H1 (cell line): ENCODE data around the gene SLX4IP.

ENCODE experiments used
- EP300 ChIP-seq, 2 experiments: IDR thresholded peaks; 1 replicate in 1 of 2; 2 replicates in 1 of 2; pipeline ENCODE4 v1.6.1; 2011 to 2012; ENCODE audit warnings: low read depth in 2 of 2, low read length in 2 of 2, mild to moderate bottlenecking in 2 of 2, borderline replicate concordance in 1 of 2, inconsistent platforms in 1 of 2, moderate library complexity in 1 of 2
- FOSL1 ChIP-seq: IDR thresholded peaks from 2 replicates; pipeline ENCODE4 v1.6.1; 2011; ENCODE audit warnings: mild to moderate bottlenecking, low read depth, low read length, moderate library complexity; ENCODE audit not compliant: insufficient read depth
- HDAC2 ChIP-seq, 2 experiments: fragments of 300-600 bp in 1 of 2; sonication (generic) in 1 of 2; IDR thresholded peaks; 2 replicates each; pipeline ENCODE4 v1.6.1; 2011 to 2012; ENCODE audit warnings: low read depth in 2 of 2, low read length in 2 of 2, mild to moderate bottlenecking in 2 of 2, moderate library complexity in 2 of 2, borderline replicate concordance in 1 of 2, inconsistent platforms in 1 of 2
- JUN ChIP-seq: IDR thresholded peaks from 2 replicates; pipeline ENCODE4 v1.6.1; 2011; ENCODE audit warnings: low read depth, mild to moderate bottlenecking, improper control_type of control experiment, low read length
- POLR2A ChIP-seq, 2 experiments: IDR thresholded peaks; 1 replicate in 1 of 2; 2 replicates in 1 of 2; pipeline ENCODE4 v1.6.1; 2011; ENCODE audit warnings: low read depth in 2 of 2, low read length in 2 of 2, mild to moderate bottlenecking in 2 of 2; ENCODE audit errors: control extremely low read depth in 1 of 2
- POLR2AphosphoS5 ChIP-seq: IDR thresholded peaks from 2 replicates; pipeline ENCODE4 v1.6.1; 2011; ENCODE audit warnings: low read depth, low read length
- RXRA ChIP-seq: IDR thresholded peaks from 2 replicates; pipeline ENCODE4 v1.6.1; 2011; ENCODE audit warnings: low read depth, mild to moderate bottlenecking, low read length, moderate library complexity; ENCODE audit not compliant: insufficient read depth
- SIN3A ChIP-seq, 2 experiments: IDR thresholded peaks in 1 of 2; conservative IDR thresholded peaks in 1 of 2; 2 replicates each; pipeline ENCODE4 v1.6.1; 2011 to 2012; ENCODE audit warnings: low read length in 2 of 2, improper control_type of control experiment in 1 of 2, low read depth in 1 of 2, mild to moderate bottlenecking in 1 of 2
- TAF1 ChIP-seq: IDR thresholded peaks from 2 replicates; pipeline ENCODE4 v1.6.1; 2011; ENCODE audit warnings: mild to moderate bottlenecking, low read depth, low read length
- YY1 ChIP-seq: IDR thresholded peaks from 2 replicates; pipeline ENCODE4 v1.6.1; 2011; ENCODE audit warnings: low read depth, mild to moderate bottlenecking, low read length
- TF ChIP-seq, protein P1 (sequence below), 3 experiments: IDR thresholded peaks; 1 replicate in 2 of 3; 2 replicates in 1 of 3; pipeline versions ENCODE4 v1.5.1 to v1.6.1; 2011; ENCODE audit warnings: low read length in 3 of 3, mild to moderate bottlenecking in 3 of 3, inconsistent platforms in 2 of 3, low read depth in 1 of 3, moderate library complexity in 1 of 3; ENCODE audit not compliant: insufficient read depth in 1 of 3; ENCODE audit errors: control extremely low read depth in 1 of 3
- TF ChIP-seq, protein P2 (sequence below): IDR thresholded peaks from 2 replicates; pipeline ENCODE4 v1.6.1; 2012; ENCODE audit warnings: low read length, inconsistent platforms
- TF ChIP-seq, protein P3 (sequence below): IDR thresholded peaks from 2 replicates; pipeline ENCODE4 v1.6.1; 2012; ENCODE audit warnings: inconsistent platforms

DNA sequence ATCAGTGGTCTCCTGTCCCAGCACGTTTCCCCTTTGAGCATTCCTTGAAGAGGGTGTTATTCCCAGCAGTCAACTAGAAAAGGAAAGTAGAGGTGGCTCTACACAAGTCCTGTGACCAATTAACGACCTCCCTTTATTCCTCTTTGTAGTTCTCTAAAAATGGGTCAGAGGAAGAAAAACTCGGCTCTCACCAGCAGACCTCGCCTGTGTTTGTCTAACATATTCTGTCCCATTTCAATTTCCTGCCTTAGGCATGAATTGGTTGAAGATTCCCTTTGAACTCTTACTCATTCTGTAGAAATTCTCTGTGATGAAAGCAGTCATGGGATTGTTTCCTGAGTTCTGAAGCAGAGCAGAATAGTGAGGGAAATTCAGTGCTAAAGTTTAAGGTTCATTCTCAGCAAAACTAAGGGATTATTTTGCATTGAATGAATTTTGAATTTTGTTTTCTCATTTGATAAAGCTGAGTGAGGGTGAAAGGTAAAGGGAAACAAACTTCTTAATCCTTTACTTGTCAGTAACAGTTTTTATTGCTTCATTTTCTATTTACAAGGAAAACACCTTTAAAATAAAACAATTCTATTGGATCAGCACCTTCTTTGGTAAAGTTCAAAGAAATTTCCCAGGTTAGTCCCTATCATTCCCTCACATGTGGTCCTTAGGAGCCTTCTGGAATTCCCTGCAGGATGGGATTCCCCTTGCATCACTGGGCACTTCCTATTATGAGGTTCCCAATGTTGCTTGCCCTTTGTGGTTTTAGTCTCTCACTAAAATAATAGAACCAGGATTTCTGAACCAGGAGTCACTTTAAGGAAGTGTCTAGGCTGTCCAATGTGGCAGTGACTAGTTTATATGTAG, 105.8 kb downstream of the SLX4IP start:
- TF ChIP-seq, protein P1, sequence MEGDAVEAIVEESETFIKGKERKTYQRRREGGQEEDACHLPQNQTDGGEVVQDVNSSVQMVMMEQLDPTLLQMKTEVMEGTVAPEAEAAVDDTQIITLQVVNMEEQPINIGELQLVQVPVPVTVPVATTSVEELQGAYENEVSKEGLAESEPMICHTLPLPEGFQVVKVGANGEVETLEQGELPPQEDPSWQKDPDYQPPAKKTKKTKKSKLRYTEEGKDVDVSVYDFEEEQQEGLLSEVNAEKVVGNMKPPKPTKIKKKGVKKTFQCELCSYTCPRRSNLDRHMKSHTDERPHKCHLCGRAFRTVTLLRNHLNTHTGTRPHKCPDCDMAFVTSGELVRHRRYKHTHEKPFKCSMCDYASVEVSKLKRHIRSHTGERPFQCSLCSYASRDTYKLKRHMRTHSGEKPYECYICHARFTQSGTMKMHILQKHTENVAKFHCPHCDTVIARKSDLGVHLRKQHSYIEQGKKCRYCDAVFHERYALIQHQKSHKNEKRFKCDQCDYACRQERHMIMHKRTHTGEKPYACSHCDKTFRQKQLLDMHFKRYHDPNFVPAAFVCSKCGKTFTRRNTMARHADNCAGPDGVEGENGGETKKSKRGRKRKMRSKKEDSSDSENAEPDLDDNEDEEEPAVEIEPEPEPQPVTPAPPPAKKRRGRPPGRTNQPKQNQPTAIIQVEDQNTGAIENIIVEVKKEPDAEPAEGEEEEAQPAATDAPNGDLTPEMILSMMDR (IDR thresholded peaks at IDR 0.05; ENCODE audit: control extremely low read depth in 1 of 3, insufficient read depth in 1 of 3, low read depth in 1 of 3, low read length in 3 of 3), result no peak
- TF ChIP-seq FOSL1 (no peak), TAF1 (no peak), SIN3A (conservative IDR thresholded peaks at IDR 0.05 in 1 of 2, IDR thresholded peaks at IDR 0.05 in 1 of 2; ENCODE audit: low read depth in 1 of 2, low read length in 2 of 2) (no peak), POLR2A (IDR thresholded peaks at IDR 0.05; ENCODE audit: control extremely low read depth in 1 of 2, low read depth in 2 of 2, low read length in 2 of 2) (no peak), EP300 (IDR thresholded peaks at IDR 0.05; ENCODE audit: borderline replicate concordance in 1 of 2, low read depth in 2 of 2, low read length in 2 of 2) (no peak), YY1 (no peak), JUN (no peak), POLR2AphosphoS5 (no peak), RXRA (no peak), HDAC2 (IDR thresholded peaks at IDR 0.05; ENCODE audit: borderline replicate concordance in 1 of 2, low read depth in 2 of 2, low read length in 2 of 2) (no peak)
- TF ChIP-seq, protein P2, sequence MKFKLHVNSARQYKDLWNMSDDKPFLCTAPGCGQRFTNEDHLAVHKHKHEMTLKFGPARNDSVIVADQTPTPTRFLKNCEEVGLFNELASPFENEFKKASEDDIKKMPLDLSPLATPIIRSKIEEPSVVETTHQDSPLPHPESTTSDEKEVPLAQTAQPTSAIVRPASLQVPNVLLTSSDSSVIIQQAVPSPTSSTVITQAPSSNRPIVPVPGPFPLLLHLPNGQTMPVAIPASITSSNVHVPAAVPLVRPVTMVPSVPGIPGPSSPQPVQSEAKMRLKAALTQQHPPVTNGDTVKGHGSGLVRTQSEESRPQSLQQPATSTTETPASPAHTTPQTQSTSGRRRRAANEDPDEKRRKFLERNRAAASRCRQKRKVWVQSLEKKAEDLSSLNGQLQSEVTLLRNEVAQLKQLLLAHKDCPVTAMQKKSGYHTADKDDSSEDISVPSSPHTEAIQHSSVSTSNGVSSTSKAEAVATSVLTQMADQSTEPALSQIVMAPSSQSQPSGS, result no peak
- TF ChIP-seq, protein P3, sequence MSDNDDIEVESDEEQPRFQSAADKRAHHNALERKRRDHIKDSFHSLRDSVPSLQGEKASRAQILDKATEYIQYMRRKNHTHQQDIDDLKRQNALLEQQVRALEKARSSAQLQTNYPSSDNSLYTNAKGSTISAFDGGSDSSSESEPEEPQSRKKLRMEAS, result no peak
